Amniotic epithelial cell (primary cell): ENCODE results near the gene FN3K.
"Not testable (repeated sequence)": the region's sequence is repeated elsewhere in the genome, so short reads cannot be mapped to it uniquely, and the experiment has no call there.

Experiments used
- DNase-seq: peaks from one replicate; pipeline ENCODE4 v3.0.0-alpha.2; 2010; ENCODE audit warnings: low read depth

Gene FN3K

GRCh38 chr17:82737967-82738877 is 2.8 kb downstream of the FN3K start:
- DNase-seq = peak; percentile 51

- DNase-seq = peak; percentile 54
Measured at GRCh38 chr17:82740906-82741759, 5.7 kb downstream of the FN3K start.

- no peak for DNase-seq
Measured at GRCh38 chr17:82743344-82744219, 8.2 kb downstream of the FN3K start.

GRCh38 chr17:82744736-82745135 is 9.3 kb downstream of the FN3K start:
- DNase-seq = not testable (repeated sequence)

GRCh38 chr17:82745524-82745923 is 10.1 kb downstream of the FN3K start:
- DNase-seq = no peak

- no peak for DNase-seq
Measured at GRCh38 chr17:82748756-82749155, 13.3 kb downstream of the FN3K start.

- DNase-seq = no peak
Measured at GRCh38 chr17:82750241-82750908, 15.0 kb downstream of the FN3K start.

GRCh38 chr17:82751171-82751570 is 15.8 kb downstream of the FN3K start:
- peak; percentile 27 for DNase-seq

GRCh38 chr17:82751571-82752370 is 16.4 kb downstream of the FN3K start, which contains the start of gene TBCD:
Gene TBCD (plus strand): TSS chr17:82752065. CDS start chr17:82752194, 129 bp downstream.
- DNase-seq = peak; percentile 81

- peak; percentile 16 for DNase-seq
Measured at GRCh38 chr17:82752371-82753200, 17.2 kb downstream of the FN3K start.

GRCh38 chr17:82753201-82753464 is 17.7 kb downstream of the FN3K start:
- DNase-seq = no peak

- DNase-seq = peak; percentile 79
Measured at GRCh38 chr17:82754297-82755208, 19.1 kb downstream of the FN3K start.

- no peak for DNase-seq
Measured at GRCh38 chr17:82756166-82756565, 20.8 kb downstream of the FN3K start.

GRCh38 chr17:82765371-82765770 is 30.0 kb downstream of the FN3K start:
- no peak for DNase-seq

- DNase-seq = peak; percentile 49
Measured at GRCh38 chr17:82767041-82767754, 31.8 kb downstream of the FN3K start.

- DNase-seq = no peak
Measured at GRCh38 chr17:82769041-82769440, 33.6 kb downstream of the FN3K start.

GRCh38 chr17:82772026-82772425 is 36.6 kb downstream of the FN3K start:
- peak; percentile 82 for DNase-seq

- not testable (repeated sequence) for DNase-seq
Measured at GRCh38 chr17:82774456-82774855, 39.0 kb downstream of the FN3K start.
